Measurements from ENCODE around the gene CIAO3.
A peak's percentile ranks its signal among the peaks of the same experiment; 100 is the strongest.
"Not testable (repeated sequence)": the region's sequence is repeated elsewhere in the genome, so short reads cannot be mapped to it uniquely, and the experiment has no call there.

Gene CIAO3

DNA sequence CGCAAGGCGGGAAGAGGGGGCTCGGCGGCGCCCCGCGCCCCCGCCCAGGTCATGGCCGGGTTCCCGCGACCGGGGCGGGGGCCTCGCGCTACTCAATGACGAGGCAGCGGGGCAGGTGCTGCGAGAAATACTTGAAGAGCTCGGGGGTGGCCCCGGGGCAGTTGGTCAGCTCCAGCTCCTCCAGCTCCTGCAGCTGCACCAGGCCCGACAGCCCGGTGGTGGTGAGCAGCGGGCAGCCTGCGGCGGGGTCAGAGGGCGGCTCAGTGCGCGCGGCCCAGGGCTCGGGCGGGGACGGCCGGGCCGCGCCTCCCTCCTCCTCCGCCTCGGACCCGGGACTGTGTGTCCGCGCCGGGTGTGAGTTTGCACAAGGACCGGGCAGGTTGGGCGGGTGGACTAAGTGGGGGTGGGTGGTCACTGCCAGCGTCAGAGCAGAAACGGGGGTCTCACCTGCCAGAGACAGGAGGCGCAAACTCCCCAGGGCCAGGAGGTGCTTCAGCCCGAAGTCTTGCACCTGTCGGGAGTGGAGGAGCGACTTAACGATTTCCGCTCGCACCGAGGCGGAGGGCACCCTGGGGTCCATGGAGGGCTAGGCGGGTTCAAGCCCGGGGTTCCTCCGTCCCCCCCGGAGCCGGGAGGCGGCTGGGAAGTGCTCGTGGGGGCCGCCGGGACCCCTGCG, 46.5 kb downstream of the CIAO3 start:
- no peak for DNase-seq (ENCODE audit: low read depth in 3 of 3)

DNA sequence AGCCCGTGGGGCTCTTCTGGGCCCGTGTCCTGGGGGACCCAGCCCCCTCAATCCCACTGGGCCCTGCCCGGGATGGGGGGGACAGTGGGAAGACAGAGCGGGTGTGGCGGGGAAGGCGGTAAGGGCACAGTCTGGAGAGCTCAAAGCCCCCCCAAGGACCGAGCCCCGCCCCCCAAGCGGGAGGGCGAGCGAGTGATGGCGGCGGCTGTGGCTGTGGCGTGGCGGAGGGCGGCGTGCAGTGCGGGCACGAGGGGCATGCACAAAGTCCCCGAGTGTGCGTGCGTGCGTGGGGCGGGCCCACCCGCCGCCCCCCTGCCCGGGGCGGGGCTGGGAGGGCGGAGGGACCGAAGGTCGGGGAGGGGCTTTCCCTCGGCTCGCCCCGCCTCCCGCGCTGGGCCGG, 47.0 kb downstream of the CIAO3 start:
- no peak for DNase-seq (ENCODE audit: low read depth in 3 of 3)

DNA sequence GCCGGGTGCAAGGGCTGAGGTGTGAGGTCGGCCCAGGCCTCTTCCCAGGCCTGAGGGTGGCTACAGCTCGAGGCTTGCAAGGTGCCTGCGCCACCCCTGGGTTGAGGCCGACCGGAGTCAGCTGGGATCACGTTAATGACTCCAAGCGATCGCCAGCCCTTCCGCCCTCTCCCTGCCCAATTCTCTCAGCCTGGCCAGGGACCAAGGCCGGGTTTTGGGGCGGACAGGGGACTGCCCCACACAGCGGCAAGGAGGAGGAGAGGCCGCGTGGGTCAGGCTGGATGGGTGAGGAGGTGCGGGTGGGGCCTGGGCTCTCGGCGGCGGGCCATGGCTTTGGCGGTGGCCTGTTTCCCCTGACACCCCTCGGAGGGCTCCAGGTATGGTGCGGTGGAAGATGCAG, 47.4 kb downstream of the CIAO3 start:
- no peak for DNase-seq (ENCODE audit: low read depth in 3 of 3)

DNA sequence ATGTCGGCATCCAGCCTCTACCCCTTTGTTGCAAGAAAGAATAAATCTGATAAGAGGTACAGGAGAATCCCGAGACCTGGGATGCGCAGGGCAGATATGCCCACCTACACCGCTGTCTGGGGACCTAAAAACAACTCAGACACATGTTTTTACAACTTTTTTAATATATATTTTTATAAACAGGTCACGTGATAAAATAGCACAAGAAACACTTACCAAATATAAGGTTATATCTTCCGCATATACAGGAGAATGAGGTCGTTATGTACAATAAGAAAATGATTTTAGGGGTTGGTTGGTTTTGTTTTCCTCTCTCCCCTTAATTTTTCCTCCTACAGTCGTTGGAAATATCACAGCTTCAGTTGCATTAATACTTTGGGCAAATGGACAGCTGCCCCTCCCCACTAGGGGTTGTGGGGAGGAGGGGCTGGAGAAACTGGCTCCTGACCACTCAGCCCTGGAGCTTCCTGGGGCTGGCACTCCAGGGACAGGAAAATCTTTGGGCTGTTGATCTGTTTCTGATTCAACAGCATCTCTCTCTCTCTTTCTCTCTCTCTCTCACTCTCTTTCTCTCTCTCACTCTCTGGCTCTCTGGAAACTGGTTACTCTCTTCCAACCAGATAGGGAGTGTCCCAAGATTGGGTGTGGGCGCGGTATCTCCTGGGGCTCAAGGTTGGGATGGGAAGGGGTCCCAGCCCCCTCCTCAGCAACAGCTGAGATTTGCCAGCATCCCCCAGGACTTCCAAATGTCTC, 48.3 kb downstream of the CIAO3 start:
- DNase-seq (ENCODE audit: low read depth in 3 of 3): no peak

DNA sequence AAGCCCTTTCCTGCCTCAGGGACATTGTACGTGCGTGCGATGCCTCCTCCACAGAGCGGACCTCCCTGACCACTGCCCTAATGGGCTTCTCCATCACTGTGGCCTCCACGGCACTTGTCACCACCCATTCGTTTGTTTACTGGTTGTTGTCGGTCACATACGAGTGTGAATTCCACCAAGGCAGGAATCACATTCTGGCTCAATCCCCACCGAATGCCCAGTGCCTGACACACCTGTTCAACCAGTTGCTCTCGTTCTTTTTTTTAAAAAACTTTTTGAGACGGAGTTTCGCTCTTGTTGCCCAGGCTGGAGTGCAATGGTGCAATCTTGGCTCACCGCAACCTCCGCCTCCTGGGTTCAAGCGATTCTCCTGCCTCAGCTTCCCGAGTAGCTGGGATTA, 49.6 kb downstream of the CIAO3 start:
- DNase-seq (ENCODE audit: low read depth in 3 of 3): not testable (repeated sequence)

DNA sequence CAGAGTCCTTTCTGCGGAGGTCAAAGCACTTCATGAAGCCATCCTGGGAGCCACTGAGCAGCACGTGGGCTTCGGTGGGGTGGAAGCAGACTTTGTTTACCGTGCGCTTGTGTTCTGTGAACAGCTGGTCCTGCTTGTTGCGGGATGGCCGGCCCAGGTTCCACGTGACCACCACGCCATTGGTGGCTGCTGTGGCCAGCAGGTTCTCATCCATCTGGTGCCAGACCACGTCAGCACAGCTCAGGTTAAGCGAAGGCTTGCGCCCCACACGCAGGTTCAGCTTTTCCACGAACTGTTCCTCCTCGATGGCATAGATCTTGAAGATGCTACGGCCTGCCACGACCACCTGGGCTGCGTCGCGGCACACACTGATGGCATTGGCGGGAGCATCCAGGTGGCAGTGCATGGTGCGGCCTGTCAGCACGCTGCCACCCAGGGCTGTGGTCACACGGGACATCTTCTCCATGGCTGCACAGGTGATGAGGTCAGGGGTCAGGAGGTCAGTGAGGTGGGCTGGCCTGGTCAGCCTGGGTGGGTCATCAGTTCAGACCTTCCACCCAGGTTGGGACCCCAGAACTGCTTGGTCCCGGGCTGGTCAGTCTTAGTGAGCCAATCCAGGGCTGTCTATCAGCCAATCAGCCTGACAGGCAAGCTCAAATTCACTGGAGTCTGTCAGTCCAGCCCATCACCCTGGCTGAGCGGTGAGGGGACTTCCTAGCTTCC, 51.5 kb downstream of the CIAO3 start:
- DNase-seq (ENCODE audit: low read depth in 3 of 3): no peak

DNA sequence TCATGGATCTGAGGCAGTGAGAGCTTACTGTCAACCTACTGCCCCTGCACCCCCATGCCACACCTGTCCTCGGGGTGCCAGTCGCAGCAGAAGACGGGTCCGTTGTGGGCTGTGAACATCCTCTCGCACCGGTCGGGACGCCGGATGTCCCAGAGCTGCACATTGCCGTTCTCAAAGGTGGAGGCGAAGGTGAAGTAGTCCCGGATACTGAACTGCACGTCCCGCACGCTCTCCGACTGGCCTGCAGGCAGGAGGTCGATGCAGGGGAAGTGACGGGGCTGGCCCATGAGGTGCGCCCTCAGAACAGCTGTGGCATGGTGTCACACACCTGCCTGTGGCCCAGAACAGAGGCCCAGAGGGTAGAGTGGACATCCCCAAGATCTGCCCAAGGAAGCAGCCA, 53.3 kb downstream of the CIAO3 start:
- no peak for DNase-seq (ENCODE audit: low read depth in 3 of 3)

DNA sequence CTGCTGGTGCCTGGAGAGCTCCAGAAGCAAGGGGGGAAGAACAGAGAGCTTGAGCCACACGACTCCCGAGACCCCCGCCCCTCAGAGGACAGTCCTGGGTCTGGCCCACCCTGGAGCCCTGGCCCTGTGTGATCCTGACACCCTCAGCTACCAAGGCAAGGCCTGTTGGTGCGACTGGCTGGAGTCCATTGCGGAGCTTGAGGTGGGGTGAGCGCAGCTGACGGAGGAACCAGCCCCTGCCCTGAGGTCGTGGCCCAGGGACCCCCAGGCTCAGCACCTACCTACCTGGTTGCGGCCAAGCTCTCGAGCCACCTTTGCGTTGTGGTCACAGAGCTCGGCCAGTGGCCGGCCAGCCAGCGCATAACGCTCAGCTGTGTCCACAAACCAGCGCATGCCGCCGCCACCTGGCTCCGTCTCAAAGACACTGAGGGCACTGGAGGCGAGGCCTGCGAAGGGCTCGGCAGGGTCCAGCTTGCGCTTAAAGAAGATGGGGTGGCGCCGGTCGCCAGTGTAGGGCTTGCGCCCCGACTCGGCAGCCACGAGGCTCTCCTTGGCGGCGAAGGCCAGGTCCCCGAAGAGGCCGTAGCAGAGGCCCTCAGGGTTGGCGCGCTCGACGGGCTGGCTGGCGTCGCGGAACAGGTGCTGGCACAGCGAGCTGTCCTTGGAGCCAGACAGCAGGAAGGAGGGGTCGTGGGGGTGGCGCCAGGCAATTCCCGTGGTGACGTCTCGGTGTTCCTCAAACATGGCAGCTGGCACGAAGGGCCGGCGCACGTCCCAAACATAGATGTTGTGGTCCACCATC, 54.1 kb downstream of the CIAO3 start:
- DNase-seq (ENCODE audit: low read depth in 3 of 3): no peak

DNA sequence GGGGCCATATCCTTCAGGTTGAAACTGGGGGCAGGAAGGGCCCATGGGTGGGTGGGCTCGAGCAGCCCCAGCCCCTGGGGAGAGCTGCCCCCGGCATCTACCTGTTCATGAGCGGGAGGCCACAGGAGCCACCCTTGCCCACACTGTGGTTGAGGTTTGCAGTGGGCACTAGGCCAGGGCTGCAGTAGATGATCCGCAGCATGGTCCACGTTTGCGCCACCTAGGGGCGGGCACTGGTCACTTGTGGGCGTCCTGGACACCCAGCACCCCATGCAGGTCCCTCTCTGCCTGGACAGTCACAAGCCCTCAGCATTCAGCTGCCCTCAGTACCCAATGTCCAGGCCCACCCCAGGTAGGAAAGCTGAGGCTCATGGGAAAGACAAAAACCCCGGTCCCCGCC, 54.8 kb downstream of the CIAO3 start:
- no peak for DNase-seq (ENCODE audit: low read depth in 3 of 3)

DNA sequence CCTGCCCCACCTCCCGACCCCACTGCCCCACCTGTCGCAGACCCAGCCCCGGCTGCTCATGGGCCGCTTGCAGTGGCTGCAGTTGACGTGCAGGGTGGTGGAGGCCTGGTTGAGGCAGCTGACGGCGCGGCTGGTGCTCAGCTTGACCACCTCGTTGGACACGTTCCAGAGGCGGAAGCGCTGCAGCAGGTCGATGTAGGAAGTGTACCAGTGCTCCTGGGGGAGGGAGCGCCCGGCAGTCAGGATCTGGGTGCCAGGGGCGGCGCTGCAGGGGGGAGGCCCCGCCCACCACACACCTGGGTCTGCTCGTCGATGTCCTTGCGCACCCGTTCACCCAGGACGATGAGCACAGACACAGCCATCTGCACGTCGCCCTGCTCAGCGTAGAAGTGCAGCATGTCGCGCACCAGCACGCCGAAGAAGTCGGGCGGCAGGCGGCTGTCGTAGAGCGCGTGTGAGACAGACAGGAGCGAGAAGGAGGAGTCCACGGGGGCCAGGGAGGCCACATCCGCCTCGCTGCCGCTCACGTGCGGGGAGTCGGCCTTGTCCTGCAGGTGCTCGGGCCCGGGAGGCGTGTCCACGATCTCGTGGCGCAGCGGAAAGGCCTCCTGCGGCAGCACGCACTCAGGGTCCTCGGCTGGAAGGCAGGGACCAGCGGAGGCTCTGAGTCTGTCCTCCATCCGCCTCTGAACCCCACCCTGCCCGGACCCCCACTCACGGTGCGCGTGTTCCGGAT, 55.7 kb downstream of the CIAO3 start:
- DNase-seq (ENCODE audit: low read depth in 3 of 3): no peak

DNA sequence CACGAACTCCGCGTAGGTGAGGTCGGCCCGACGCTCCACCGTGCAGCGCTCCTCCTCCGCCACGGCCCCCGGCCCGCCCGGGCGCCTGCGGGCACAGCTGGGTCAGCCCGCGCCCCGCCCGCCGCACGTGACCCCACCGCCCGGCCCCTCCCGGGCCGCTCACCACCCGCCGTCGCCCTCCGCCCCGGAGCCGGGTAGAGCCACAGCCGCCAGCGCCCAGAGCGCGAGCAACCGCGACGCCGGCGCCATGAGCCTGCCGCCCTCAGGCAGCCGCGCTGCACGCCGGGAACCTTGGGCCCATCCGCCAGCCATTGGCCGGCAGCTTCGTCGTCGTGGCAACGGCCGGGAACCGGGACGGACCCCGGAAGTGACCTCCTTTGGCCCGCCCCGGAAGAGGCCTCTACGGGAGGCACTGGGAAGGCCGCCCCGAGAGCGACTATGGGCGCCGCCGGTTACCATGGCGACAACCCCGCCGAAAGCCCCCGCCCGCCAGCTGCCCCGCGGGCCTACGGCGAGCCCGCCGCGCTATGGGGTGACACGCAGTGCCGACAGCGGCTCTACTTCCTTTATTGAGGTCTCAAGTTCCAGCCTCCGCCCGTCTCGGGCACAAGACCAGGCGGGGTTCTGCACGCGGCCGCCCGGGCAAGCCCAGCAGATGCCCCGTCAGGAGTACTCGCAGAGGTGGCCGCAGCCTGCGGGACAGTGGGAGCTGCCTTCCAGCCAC, 56.6 kb downstream of the CIAO3 start, which contains the start of gene JMJD8:
Gene JMJD8 (minus strand): TSS at position 264 of the 724 bp plus-strand sequence. CDS start 15 bp downstream, at position 249.
- DNase-seq (ENCODE audit: low read depth in 3 of 3): peak; percentile 93 to 95 (median 94)

DNA sequence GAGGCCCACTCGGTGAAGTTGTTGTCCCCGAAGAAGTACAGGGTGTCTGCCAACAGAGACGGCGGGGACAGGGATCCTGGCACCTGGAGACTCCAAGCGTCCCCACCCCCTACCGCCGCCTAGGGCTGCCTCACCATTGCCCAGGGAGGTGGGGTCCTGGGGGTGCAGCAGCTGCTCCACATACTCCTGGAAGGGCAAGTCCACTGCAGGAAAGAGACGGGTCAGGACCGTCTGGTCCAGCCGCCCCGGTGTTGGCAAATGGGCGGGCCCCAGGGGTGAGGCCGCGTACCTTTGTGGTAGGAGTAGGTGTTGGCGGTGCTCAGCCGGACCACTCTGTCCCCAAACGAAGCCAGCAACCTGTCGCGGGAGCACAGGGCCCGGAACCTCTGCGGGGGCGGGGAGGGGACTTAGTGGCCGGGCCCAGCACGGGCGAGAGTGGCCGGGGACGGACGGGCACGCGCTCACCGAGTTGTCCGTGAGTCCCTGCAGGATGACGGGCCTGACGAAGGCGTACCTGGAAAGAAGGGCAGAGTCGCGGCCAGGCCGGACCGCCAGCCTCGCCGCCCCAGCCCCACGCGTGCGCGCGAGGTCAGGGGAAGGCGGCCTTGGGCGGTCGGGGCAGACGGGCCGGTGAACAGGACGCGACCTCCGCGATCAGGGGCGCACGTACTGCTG, 57.3 kb downstream of the CIAO3 start:
- no peak for DNase-seq (ENCODE audit: low read depth in 3 of 3)

DNA sequence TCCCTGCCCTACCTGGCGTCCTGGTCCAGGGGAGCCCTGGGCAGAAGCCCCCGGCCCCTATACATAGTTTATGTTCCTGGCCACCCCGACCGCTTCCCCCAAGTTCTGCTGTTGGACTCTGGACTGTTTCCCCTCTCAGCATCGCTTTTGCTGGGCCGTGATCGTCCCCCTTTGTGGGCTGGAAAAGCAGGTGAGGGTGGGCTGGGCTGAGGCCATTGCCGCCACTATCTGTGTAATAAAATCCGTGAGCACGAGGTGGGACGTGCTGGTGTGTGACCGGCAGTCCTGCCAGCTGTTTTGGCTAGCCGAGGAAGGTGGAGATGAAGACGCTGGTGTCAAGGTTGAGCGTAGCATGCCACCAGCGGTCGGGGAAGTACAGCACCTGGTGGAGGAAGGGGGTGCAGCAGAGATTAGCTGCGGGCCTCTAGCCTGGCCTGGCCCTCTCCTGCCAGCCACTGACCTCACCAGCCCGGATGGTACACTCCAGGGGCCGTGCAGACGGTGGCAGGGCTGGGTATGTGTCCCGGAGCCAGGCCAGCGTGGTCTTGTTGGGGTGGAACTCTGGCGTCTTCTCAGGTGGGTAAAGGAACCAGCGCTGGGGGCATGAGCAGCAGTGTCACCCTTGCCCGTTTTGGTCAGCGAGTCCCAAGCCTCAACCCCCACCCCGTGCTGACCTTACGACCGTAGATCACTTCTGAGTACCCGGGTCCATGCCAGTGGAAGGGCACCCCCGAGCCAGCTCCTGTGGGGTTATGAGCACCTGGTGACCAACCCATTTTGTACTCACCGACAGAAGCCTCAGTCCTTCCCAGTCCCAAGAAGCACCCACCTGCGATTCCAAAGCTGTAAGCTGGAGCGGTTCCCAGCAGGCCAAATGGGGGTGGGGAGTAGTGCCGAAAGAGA, 58.1 kb downstream of the CIAO3 start:
- no peak for DNase-seq (ENCODE audit: low read depth in 3 of 3)

DNA sequence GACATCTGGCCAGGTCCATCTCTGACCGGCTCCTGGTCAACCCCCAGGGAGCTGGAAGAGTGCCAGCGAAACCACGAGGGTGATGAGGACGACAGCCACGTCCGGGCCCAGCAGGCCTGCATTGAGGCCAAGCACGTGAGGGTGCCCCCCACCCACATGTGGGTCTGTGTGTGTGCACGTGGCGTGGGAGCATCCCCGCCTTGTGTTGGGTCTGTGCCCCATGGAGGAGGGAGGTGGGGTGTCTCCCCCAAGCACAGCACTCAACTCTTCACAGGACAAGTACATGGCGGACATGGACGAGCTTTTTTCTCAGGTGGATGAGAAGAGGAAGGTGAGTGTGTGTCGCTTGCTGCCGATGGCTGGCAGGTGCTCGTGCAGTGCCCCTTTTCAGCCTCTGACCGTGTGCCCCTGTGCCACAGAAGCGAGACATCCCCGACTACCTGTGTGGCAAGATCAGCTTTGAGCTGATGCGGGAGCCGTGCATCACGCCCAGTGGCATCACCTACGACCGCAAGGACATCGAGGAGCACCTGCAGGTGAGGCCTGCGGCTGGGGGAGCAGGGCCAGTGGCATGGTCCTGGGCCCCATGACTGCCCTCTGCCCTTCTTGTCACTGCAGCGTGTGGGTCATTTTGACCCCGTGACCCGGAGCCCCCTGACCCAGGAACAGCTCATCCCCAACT, 58.9 kb downstream of the CIAO3 start:
- DNase-seq (ENCODE audit: low read depth in 3 of 3): no peak

DNA sequence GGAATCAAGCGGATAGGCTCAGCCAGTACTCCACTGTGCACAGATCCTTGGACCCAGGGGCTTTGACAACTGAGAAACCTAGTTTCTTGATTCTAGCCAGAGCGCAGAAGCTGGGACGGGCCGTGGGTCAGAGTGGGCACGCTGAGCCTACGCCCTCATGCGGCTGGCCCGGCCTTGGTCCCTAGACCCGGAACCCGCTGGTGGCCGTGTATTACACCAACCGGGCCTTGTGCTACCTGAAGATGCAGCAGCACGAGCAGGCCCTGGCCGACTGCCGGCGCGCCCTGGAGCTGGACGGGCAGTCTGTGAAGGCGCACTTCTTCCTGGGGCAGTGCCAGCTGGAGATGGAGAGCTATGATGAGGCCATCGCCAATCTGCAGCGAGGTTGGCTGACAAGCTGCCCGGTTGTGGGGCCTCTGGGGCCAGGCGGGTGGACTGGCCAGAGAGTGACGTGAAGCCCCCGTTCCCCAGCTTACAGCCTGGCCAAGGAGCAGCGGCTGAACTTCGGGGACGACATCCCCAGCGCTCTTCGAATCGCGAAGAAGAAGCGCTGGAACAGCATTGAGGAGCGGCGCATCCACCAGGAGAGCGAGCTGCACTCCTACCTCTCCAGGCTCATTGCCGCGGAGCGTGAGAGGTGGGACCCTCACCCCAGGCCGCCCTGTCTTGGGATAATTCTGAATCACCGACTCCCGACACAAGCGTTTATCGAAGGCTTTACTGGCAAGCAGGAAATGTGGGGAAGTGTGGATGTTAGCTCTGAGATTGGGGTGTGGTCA, 59.6 kb downstream of the CIAO3 start:
- no peak for DNase-seq (ENCODE audit: low read depth in 3 of 3)

DNA sequence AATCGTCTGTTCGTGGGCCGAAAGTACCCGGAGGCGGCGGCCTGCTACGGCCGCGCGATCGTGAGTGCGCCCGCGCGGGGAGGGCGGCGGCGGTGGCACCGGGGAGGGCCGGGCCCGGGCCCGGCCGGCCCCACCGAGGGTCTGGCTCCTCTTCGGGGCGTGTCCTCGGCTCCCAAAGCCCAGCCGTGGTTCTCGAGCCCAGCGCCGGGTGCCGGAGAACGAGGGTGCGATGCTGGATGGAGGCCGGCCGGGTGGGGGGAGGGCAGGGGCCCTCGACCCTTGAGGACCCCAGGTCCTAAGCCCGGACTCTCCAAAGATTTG, 60.2 kb downstream of the CIAO3 start:
- no peak for DNase-seq (ENCODE audit: low read depth in 3 of 3)

DNA sequence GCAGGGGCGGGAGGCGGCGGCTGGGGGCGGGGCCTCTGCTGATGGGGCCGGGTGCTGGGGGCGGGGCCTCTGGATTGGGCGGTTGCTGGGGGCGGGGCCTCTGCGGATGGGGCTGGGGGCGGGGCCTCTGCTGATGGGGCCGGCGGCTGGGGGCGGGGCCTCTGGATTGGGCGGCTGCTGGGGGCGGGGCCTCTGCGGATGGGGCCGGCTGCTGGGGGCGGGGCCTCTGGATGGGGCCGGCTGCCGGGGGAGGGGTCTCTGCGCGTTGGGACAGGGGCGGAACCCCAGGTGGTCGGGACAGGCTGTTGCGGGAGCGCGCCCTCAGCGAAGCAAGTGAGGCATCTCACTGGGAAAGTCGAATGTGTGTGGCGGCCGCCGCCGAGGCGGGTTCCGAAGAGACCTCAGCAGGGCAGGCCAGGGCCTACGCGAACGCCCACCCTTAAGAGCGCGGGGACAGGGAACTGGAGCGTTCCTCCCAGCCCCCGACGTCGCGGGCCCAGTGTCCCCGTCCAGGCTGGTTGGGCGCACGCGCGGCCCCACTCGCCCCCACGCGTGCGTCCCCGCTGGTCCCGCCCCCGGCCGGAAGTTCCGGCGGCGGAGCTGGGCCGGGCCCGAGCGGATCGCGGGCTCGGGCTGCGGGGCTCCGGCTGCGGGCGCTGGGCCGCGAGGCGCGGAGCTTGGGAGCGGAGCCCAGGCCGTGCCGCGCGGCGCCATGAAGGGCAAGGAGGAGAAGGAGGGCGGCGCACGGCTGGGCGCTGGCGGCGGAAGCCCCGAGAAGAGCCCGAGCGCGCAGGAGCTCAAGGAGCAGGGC, 60.8 kb downstream of the CIAO3 start, which contains the start of gene STUB1:
Gene STUB1 (plus strand): TSS at position 597 of the 811 bp plus-strand sequence. CDS start 116 bp downstream, at position 713.
- DNase-seq (ENCODE audit: low read depth in 3 of 3): peak; percentile 84 to 93 (median 87)
